ENCODE data around the gene FBXO15.

Gene FBXO15

GRCh38 chr18:74171910-74172606 lies 24.4 kb upstream of the FBXO15 start:
- Histone ChIP-seq H3K14ac (ENCODE audit: low read length) (no peak overlapping the region), H4K8ac (ENCODE audit: low read depth, low read length) (no peak overlapping the region), H3K4me1 (ENCODE audit: control insufficient read depth in 2 of 2, insufficient read depth in 1 of 2, low read depth in 1 of 2, low read length in 2 of 2) (no peaks in the 10 kb centered on the region), H3K18ac (ENCODE audit: low read length) (no peak overlapping the region), H3K23ac (ENCODE audit: low read depth, low read length, poor library complexity) (no peak overlapping the region), H2AK5ac (ENCODE audit: low read depth, low read length) (no peak overlapping the region), H4K91ac (ENCODE audit: low read depth, low read length, poor library complexity) (no peak overlapping the region), H2AFZ (ENCODE audit: low read length) (no peak overlapping the region), H2BK15ac (ENCODE audit: low read length) (no peak overlapping the region), H2BK5ac (ENCODE audit: low read length) (no peak overlapping the region), H3K79me1 (ENCODE audit: low read depth, low read length) (peaks cover 3% of the 10 kb centered on the region), H2BK120ac (ENCODE audit: low read depth, low read length) (no peak overlapping the region), H3K4me2 (ENCODE audit: insufficient read depth, low read length, poor library complexity, severe bottlenecking) (no peak overlapping the region), H3K9ac (ENCODE audit: low read depth, low read length, poor library complexity) (no peak overlapping the region), H3K4me3 (ENCODE audit: low read length in 2 of 2) (no peak overlapping the region), H3K27ac (replicated peaks; ENCODE audit: low read length) (no peak overlapping the region), H3K4ac (ENCODE audit: low read length) (no peak overlapping the region), H3K27me3 (ENCODE audit: control insufficient read depth in 3 of 3, insufficient read depth in 3 of 3, low read depth in 1 of 3, low read length in 3 of 3) (peaks cover 0 to 12% (median 0%) of the 10 kb centered on the region in 3 experiments), H3K9me3 (replicated peaks in 1 of 2; ENCODE audit: control insufficient read depth in 2 of 2, insufficient read depth in 1 of 2, low read depth in 1 of 2, low read length in 2 of 2) (peaks cover 0 to 1% of the 10 kb centered on the region in 2 donors), H2BK12ac (ENCODE audit: low read length) (no peak overlapping the region), H3K36me3 (replicated peaks in 1 of 2; ENCODE audit: control insufficient read depth in 2 of 2, insufficient read depth in 2 of 2, low read length in 2 of 2) (no peaks in the 10 kb centered on the region)
- no peak for DNase-seq (ENCODE audit: low spot score)
- WGBS, 2 donors (ENCODE audit: extremely low coverage in 2 of 2, insufficient read length in 2 of 2, insufficient replicate concordance in 1 of 2), result no CpG with 5 or more reads among the region's 12 CpGs

GRCh38 chr18:74166386-74166785 lies 18.8 kb upstream of the FBXO15 start:
- Histone ChIP-seq H3K23ac (ENCODE audit: low read depth, low read length, poor library complexity) (no peak overlapping the region), H3K9me3 (replicated peaks in 1 of 2; ENCODE audit: control insufficient read depth in 2 of 2, insufficient read depth in 1 of 2, low read depth in 1 of 2, low read length in 2 of 2) (peaks cover 0 to 3% of the 10 kb centered on the region in 2 donors), H3K36me3 (replicated peaks in 1 of 2; ENCODE audit: control insufficient read depth in 2 of 2, insufficient read depth in 2 of 2, low read length in 2 of 2) (peaks cover 2 to 5% of the 10 kb centered on the region in 2 donors), H3K18ac (ENCODE audit: low read length) (no peak overlapping the region), H3K27me3 (ENCODE audit: control insufficient read depth in 3 of 3, insufficient read depth in 3 of 3, low read depth in 1 of 3, low read length in 3 of 3) (peaks cover 0 to 2% (median 0%) of the 10 kb centered on the region in 3 experiments), H3K14ac (ENCODE audit: low read length) (no peak overlapping the region), H4K8ac (ENCODE audit: low read depth, low read length) (no peak overlapping the region), H3K4ac (ENCODE audit: low read length) (no peak overlapping the region), H2BK120ac (ENCODE audit: low read depth, low read length) (no peak overlapping the region), H2BK5ac (ENCODE audit: low read length) (no peak overlapping the region), H3K9ac (ENCODE audit: low read depth, low read length, poor library complexity) (peak overlapping the region; percentile 1), H3K4me1 (ENCODE audit: control insufficient read depth in 2 of 2, insufficient read depth in 1 of 2, low read depth in 1 of 2, low read length in 2 of 2) (no peaks in the 10 kb centered on the region), H3K4me3 (ENCODE audit: low read length in 2 of 2) (peak overlapping the region in 1 of 2 donors; percentile 2), H2AK5ac (ENCODE audit: low read depth, low read length) (no peak overlapping the region), H3K4me2 (ENCODE audit: insufficient read depth, low read length, poor library complexity, severe bottlenecking) (no peak overlapping the region), H4K91ac (ENCODE audit: low read depth, low read length, poor library complexity) (no peak overlapping the region), H3K27ac (replicated peaks; ENCODE audit: low read length) (no peak overlapping the region), H2BK15ac (ENCODE audit: low read length) (no peak overlapping the region), H2BK12ac (ENCODE audit: low read length) (no peak overlapping the region), H2AFZ (ENCODE audit: low read length) (no peak overlapping the region), H3K79me1 (ENCODE audit: low read depth, low read length) (no peaks in the 10 kb centered on the region)
- no peak for DNase-seq (ENCODE audit: low spot score)
- no CpG with 5 or more reads among the region's 7 CpGs for WGBS, 2 donors (ENCODE audit: extremely low coverage in 2 of 2, insufficient read length in 2 of 2, insufficient replicate concordance in 1 of 2)

- H3K9ac ChIP-seq (ENCODE audit: low read depth, low read length, poor library complexity), result no peak overlapping the region
- H3K4me1 ChIP-seq (ENCODE audit: control insufficient read depth in 2 of 2, insufficient read depth in 1 of 2, low read depth in 1 of 2, low read length in 2 of 2), result no peaks in the 10 kb centered on the region
- no peak overlapping the region for H3K27ac ChIP-seq (replicated peaks; ENCODE audit: low read length)
- no peak overlapping the region for H3K4ac ChIP-seq (ENCODE audit: low read length)
- no peak overlapping the region for H2BK5ac ChIP-seq (ENCODE audit: low read length)
- H3K14ac ChIP-seq (ENCODE audit: low read length), result no peak overlapping the region
- H3K9me3 ChIP-seq (replicated peaks in 1 of 2; ENCODE audit: control insufficient read depth in 2 of 2, insufficient read depth in 1 of 2, low read depth in 1 of 2, low read length in 2 of 2), result peaks cover 0 to 3% of the 10 kb centered on the region in 2 donors
- H3K18ac ChIP-seq (ENCODE audit: low read length), result no peak overlapping the region
- no peak overlapping the region for H3K4me2 ChIP-seq (ENCODE audit: insufficient read depth, low read length, poor library complexity, severe bottlenecking)
- no peak overlapping the region for H3K4me3 ChIP-seq (ENCODE audit: low read length in 2 of 2)
- no CpG with 5 or more reads among the region's 11 CpGs for WGBS, 2 donors (ENCODE audit: extremely low coverage in 2 of 2, insufficient read length in 2 of 2, insufficient replicate concordance in 1 of 2)
- no peak overlapping the region for H2BK15ac ChIP-seq (ENCODE audit: low read length)
- no peak overlapping the region for H2BK12ac ChIP-seq (ENCODE audit: low read length)
- H2BK120ac ChIP-seq (ENCODE audit: low read depth, low read length), result no peak overlapping the region
- no peak overlapping the region for H4K8ac ChIP-seq (ENCODE audit: low read depth, low read length)
- no peak overlapping the region for H3K23ac ChIP-seq (ENCODE audit: low read depth, low read length, poor library complexity)
- no peak overlapping the region for H2AFZ ChIP-seq (ENCODE audit: low read length)
- DNase-seq (ENCODE audit: low spot score), result no peak
- H3K36me3 ChIP-seq (replicated peaks in 1 of 2; ENCODE audit: control insufficient read depth in 2 of 2, insufficient read depth in 2 of 2, low read length in 2 of 2), result peaks cover 7 to 36% of the 10 kb centered on the region in 2 donors
- H4K91ac ChIP-seq (ENCODE audit: low read depth, low read length, poor library complexity), result no peak overlapping the region
- H3K27me3 ChIP-seq (ENCODE audit: control insufficient read depth in 3 of 3, insufficient read depth in 3 of 3, low read depth in 1 of 3, low read length in 3 of 3), result no peaks in the 10 kb centered on the region
- H2AK5ac ChIP-seq (ENCODE audit: low read depth, low read length), result no peak overlapping the region
- no peaks in the 10 kb centered on the region for H3K79me1 ChIP-seq (ENCODE audit: low read depth, low read length)
Observed at GRCh38 chr18:74163019-74163660, 15.5 kb upstream of the FBXO15 start.

- DNase-seq (ENCODE audit: low spot score), result no peak
- Histone ChIP-seq H3K4me2 (ENCODE audit: insufficient read depth, low read length, poor library complexity, severe bottlenecking) (no peak overlapping the region), H3K9ac (ENCODE audit: low read depth, low read length, poor library complexity) (no peak overlapping the region), H3K4me3 (ENCODE audit: low read length in 2 of 2) (no peak overlapping the region), H3K27ac (replicated peaks; ENCODE audit: low read length) (no peak overlapping the region), H3K4ac (ENCODE audit: low read length) (no peak overlapping the region), H4K8ac (ENCODE audit: low read depth, low read length) (no peak overlapping the region), H3K27me3 (ENCODE audit: control insufficient read depth in 3 of 3, insufficient read depth in 3 of 3, low read depth in 1 of 3, low read length in 3 of 3) (no peaks in the 10 kb centered on the region), H3K79me1 (ENCODE audit: low read depth, low read length) (no peaks in the 10 kb centered on the region), H4K91ac (ENCODE audit: low read depth, low read length, poor library complexity) (no peak overlapping the region), H3K18ac (ENCODE audit: low read length) (no peak overlapping the region), H2BK15ac (ENCODE audit: low read length) (no peak overlapping the region), H2BK5ac (ENCODE audit: low read length) (no peak overlapping the region), H2AK5ac (ENCODE audit: low read depth, low read length) (no peak overlapping the region), H3K36me3 (replicated peaks in 1 of 2; ENCODE audit: control insufficient read depth in 2 of 2, insufficient read depth in 2 of 2, low read length in 2 of 2) (peaks cover 12 to 90% of the 10 kb centered on the region in 2 donors), H3K23ac (ENCODE audit: low read depth, low read length, poor library complexity) (no peak overlapping the region), H2BK120ac (ENCODE audit: low read depth, low read length) (no peak overlapping the region), H3K4me1 (ENCODE audit: control insufficient read depth in 2 of 2, insufficient read depth in 1 of 2, low read depth in 1 of 2, low read length in 2 of 2) (peaks cover 0 to 2% of the 10 kb centered on the region in 2 donors), H2AFZ (ENCODE audit: low read length) (no peak overlapping the region), H3K14ac (ENCODE audit: low read length) (no peak overlapping the region), H3K9me3 (replicated peaks in 1 of 2; ENCODE audit: control insufficient read depth in 2 of 2, insufficient read depth in 1 of 2, low read depth in 1 of 2, low read length in 2 of 2) (no peaks in the 10 kb centered on the region), H2BK12ac (ENCODE audit: low read length) (no peak overlapping the region)
- no CpG with 5 or more reads among the region's 4 CpGs for WGBS, 2 donors (ENCODE audit: extremely low coverage in 2 of 2, insufficient read length in 2 of 2, insufficient replicate concordance in 1 of 2)
Observed at GRCh38 chr18:74155276-74155675, 7.6 kb upstream of the FBXO15 start.

Measured in neuronal stem cell (in vitro differentiated cells).